Measurements from ENCODE around the gene SSB.

GRCh38 chr2:169828141-169828811 lies 29.6 kb downstream of the SSB start:
- TF ChIP-seq ZBTB8A (CRISPR knock-in tag; IDR thresholded peaks at IDR 0.05; ENCODE audit: borderline replicate concordance, low read depth) (no peak), ZNF784 (CRISPR knock-in tag; IDR thresholded peaks at IDR 0.05; ENCODE audit: borderline replicate concordance) (0 out of 2 replicates have a peak, but pooled peaks have one; percentile 19), CTCF (CRISPR knock-in tag; IDR thresholded peaks at IDR 0.05) (no peak), ZNF746 (CRISPR knock-in tag; IDR thresholded peaks at IDR 0.05) (no peak)

Data from HepG2 (cell line).